A673 (cell line): Measurements from ENCODE around the gene ATP2B3. TPM values are rescaled to one million over a fixed set of nuclear protein-coding genes. Genes with fewer than 3 reads are reported as not detected.

ENCODE experiments used
- BruUV-seq: library from RNA; stranded (reverse); fragments of 400-500 nt; replicated peaks from 2 replicates; lab custom pipeline; 2021; lab: Mats Ljungman, UMichigan
- CTCF ChIA-PET: fragments of 300-600 bp; sonication (Branson Sonifier 250); formaldehyde crosslinking; loops from one replicate; lab custom pipeline; 2022; ENCODE audit warnings: antibody characterized with exemption; lab: Charles Lee
- POLR2A ChIA-PET: fragments of 300-600 bp; sonication (Branson Sonifier 250); formaldehyde crosslinking; loops from one replicate; lab custom pipeline; 2022; ENCODE audit warnings: antibody characterized with exemption; ENCODE audit not compliant: low non-redundant PET; lab: Charles Lee
- DNase-seq: peaks from one replicate; pipeline ENCODE4 v3.0.0-alpha.2; 2015; ENCODE audit warnings: low spot score
- H3K27ac ChIP-seq: fragments of 200-600 bp; sonication (generic); 2 replicates; pipeline ENCODE4 v1.5.1; 2016; ENCODE audit warnings: mixed run types, low read depth, mild to moderate bottlenecking, mixed read lengths, antibody characterized with exemption, low read length; ENCODE audit not compliant: poor library complexity, severe bottlenecking
- H3K27me3 ChIP-seq: fragments of 200-600 bp; sonication (generic); replicated peaks from 2 replicates; pipeline ENCODE4 v1.6.1; 2017; ENCODE audit warnings: mixed run types, low read depth, mild to moderate bottlenecking, mixed read lengths, antibody characterized with exemption, low read length; ENCODE audit not compliant: insufficient read depth, poor library complexity
- H3K36me3 ChIP-seq: fragments of 200-600 bp; sonication (generic); 2 replicates; pipeline ENCODE4 v1.6.1; 2016; ENCODE audit warnings: mixed run types, mild to moderate bottlenecking, mixed read lengths, antibody characterized with exemption, low read length; ENCODE audit not compliant: insufficient read depth, poor library complexity, severe bottlenecking
- H3K4me1 ChIP-seq: fragments of 200-600 bp; sonication (generic); 2 replicates; pipeline ENCODE4 v1.6.1; 2017; ENCODE audit warnings: mixed run types, mild to moderate bottlenecking, mixed read lengths, antibody characterized with exemption, low read length; ENCODE audit not compliant: insufficient read depth, poor library complexity, severe bottlenecking
- H3K4me3 ChIP-seq: fragments of 200-600 bp; sonication (generic); 2 replicates; pipeline ENCODE4 v1.5.1; 2016; ENCODE audit warnings: low read depth, mixed run types, mild to moderate bottlenecking, mixed read lengths, low read length; ENCODE audit not compliant: poor library complexity, severe bottlenecking
- H3K9me3 ChIP-seq: fragments of 200-600 bp; sonication (generic); 2 replicates; pipeline ENCODE4 v1.6.1; 2016; ENCODE audit warnings: mixed run types, low read depth, mild to moderate bottlenecking, mixed read lengths, antibody characterized with exemption, low read length; ENCODE audit not compliant: poor library complexity, severe bottlenecking
- CTCF ChIP-seq: fragments of 300-800, 200-600 bp; sonication (generic); conservative IDR thresholded peaks from 2 replicates; pipeline ENCODE4 v1.5.1; 2017; ENCODE audit warnings: low read depth, mild to moderate bottlenecking, antibody characterized with exemption, low read length, moderate library complexity, mixed read lengths
- EZH2 ChIP-seq: fragments of 200-600 bp; sonication (generic); IDR thresholded peaks from 2 replicates; pipeline ENCODE4 v1.6.1; 2017; ENCODE audit warnings: borderline replicate concordance, low read depth, mild to moderate bottlenecking, mixed read lengths, antibody characterized with exemption, low read length; ENCODE audit not compliant: poor library complexity, severe bottlenecking
- intact Hi-C: fragments of 100-400 bp; cut with micrococcal nuclease; formaldehyde crosslinking; loops from one replicate; pipeline ENCODE4 v1.10.0; 2022; ENCODE audit not compliant: unreplicated experiment
- total RNA-seq: library from RNA; stranded (reverse); gene quantifications from 2 replicates; pipeline ENCODE4 v1.2.3, GENCODE V29; 2021

ATP2B3 gene
- total RNA-seq, 1 experiment from 2014 or later = 0.11 TPM

DNA sequence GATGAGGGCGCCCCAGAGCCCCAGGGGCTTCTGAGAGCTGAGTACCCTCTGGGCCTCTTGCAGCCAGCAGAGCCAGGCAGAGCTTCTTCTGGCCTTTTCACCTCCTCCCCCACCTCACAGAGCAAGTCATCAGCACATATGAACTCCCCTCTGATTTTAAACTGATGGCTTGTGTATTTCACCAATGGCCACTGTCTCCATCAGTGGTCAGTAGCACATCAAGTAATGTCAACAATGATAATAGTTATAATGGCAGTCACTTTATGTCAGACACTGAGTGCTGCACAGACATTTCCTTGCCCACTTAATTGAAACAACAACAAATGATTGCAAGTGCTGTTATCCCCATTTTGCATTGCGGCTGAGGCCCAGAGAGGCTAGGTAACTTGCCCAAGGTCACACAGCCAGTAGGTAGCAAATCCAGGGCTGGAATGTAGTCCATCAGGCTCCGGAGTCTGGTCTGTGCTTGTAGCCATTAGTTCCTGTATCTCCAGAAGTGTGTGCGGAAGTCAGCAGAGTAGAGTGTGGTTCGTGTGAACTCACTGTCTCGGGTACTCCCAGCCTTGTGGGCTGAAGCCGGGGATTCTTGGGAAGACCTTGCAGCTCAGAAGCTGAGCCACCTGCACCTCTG lies 3.0 kb downstream of the ATP2B3 start:
- Histone ChIP-seq H3K9me3 (no peaks in the 10 kb centered on the region), H3K27me3 (peaks cover 14% of the 10 kb centered on the region), H3K27ac (no peak overlapping the region), H3K4me3 (no peak overlapping the region), H3K36me3 (no peaks in the 10 kb centered on the region), H3K4me1 (peaks cover 10% of the 10 kb centered on the region)
- ChIA-PET CTCF (interaction anchor here (1.6 kb wide), 1 partner anchor 19 kb away, joined by 4 read pairs; no protein-coding TSS in a partner anchor), POLR2A (no interaction called here)
- BruUV-seq = no TSS peak
- TF ChIP-seq CTCF = no peak
- no peak for TF ChIP-seq EZH2
- DNase-seq = no peak
- intact Hi-C loops = no loop called here

- Histone ChIP-seq H3K9me3 (no peaks in the 10 kb centered on the region), H3K27ac (no peak overlapping the region), H3K27me3 (peaks cover 14% of the 10 kb centered on the region), H3K4me1 (peaks cover 10% of the 10 kb centered on the region), H3K36me3 (no peaks in the 10 kb centered on the region), H3K4me3 (no peak overlapping the region)
- no TSS peak for BruUV-seq
- ChIA-PET CTCF (interaction anchor here (1.6 kb wide), 1 partner anchor 18 kb away, joined by 4 read pairs; no protein-coding TSS in a partner anchor), POLR2A (no interaction called here)
- intact Hi-C loops = no loop called here
- peak; percentile 66 for DNase-seq
- TF ChIP-seq EZH2 (no peak), CTCF (no peak)
Measured at GRCh38 chrX:153521034-153521433, 3.6 kb downstream of the ATP2B3 start.

- no peak for DNase-seq
- intact Hi-C loops = no loop called here
- Histone ChIP-seq H3K36me3 (no peaks in the 10 kb centered on the region), H3K4me3 (no peak overlapping the region), H3K9me3 (no peaks in the 10 kb centered on the region), H3K27me3 (peaks cover 11% of the 10 kb centered on the region), H3K27ac (no peak overlapping the region), H3K4me1 (peaks cover 10% of the 10 kb centered on the region)
- ChIA-PET POLR2A (no interaction called here), CTCF (interaction anchor here (0.5 kb wide), 1 partner anchor 202 kb away, joined by 5 read pairs; the partner anchor contains the start of gene BCAP31)
- TF ChIP-seq EZH2 = no peak
- no peak for TF ChIP-seq CTCF
- BruUV-seq = no TSS peak
Measured at GRCh38 chrX:153522259-153522658, 4.8 kb downstream of the ATP2B3 start.
